HG03354 (cell line): Measurements from ENCODE around the gene COA8.
A peak's percentile ranks its signal among the peaks of the same experiment; 100 is the strongest.
"Not testable (repeated sequence)": the region's sequence is repeated elsewhere in the genome, so short reads cannot be mapped to it uniquely, and the experiment has no call there.

ENCODE experiments used
- ATAC-seq: cut with Tn5 transposase; IDR thresholded peaks from one replicate; pipeline ENCODE4 v1.9.1; 2021; ENCODE audit warnings: mild to moderate bottlenecking; ENCODE audit not compliant: unreplicated experiment, poor library complexity, severe bottlenecking

Gene COA8

GRCh38 chr14:103563844-103564505 is 1.2 kb downstream of the COA8 start:
- no peak for ATAC-seq

- ATAC-seq: no peak
Measured at GRCh38 chr14:103568952-103569351, 6.2 kb downstream of the COA8 start.

GRCh38 chr14:103569408-103569807 is 6.6 kb downstream of the COA8 start:
- ATAC-seq: no peak

- ATAC-seq: no peak
Measured at GRCh38 chr14:103574104-103574503, 11.3 kb downstream of the COA8 start.

- no peak for ATAC-seq
Measured at GRCh38 chr14:103574707-103575285, 12.0 kb downstream of the COA8 start.

GRCh38 chr14:103576371-103577024 is 13.7 kb downstream of the COA8 start:
- ATAC-seq: no peak

- ATAC-seq: no peak
Measured at GRCh38 chr14:103578401-103579075, 15.8 kb downstream of the COA8 start.

GRCh38 chr14:103581206-103581605 is 18.4 kb downstream of the COA8 start:
- no peak for ATAC-seq

GRCh38 chr14:103581954-103582703 is 19.4 kb downstream of the COA8 start:
- ATAC-seq: no peak

- ATAC-seq: no peak
Measured at GRCh38 chr14:103584326-103584915, 21.7 kb downstream of the COA8 start.

GRCh38 chr14:103593577-103593976 is 30.8 kb downstream of the COA8 start:
- ATAC-seq: peak; percentile 90

- no peak for ATAC-seq
Measured at GRCh38 chr14:103594265-103594664, 31.5 kb downstream of the COA8 start.

GRCh38 chr14:103597623-103598377 is 35.0 kb downstream of the COA8 start:
- no peak for ATAC-seq

GRCh38 chr14:103600503-103600902 is 37.7 kb downstream of the COA8 start:
- no peak for ATAC-seq

- ATAC-seq: no peak
Measured at GRCh38 chr14:103604620-103605019, 41.9 kb downstream of the COA8 start.

GRCh38 chr14:103606963-103607668 is 44.4 kb downstream of the COA8 start:
- ATAC-seq: peak; percentile 82

GRCh38 chr14:103607822-103608221 is 45.1 kb downstream of the COA8 start:
- ATAC-seq: peak; percentile 8

GRCh38 chr14:103609081-103609480 is 46.3 kb downstream of the COA8 start:
- ATAC-seq: not testable (repeated sequence)
